SK-N-SH (cell line): ENCODE data around the gene KIFAP3.

ENCODE experiments used
- CHD2 ChIP-seq: fragments of 150-350 bp; IDR thresholded peaks from 2 replicates; pipeline ENCODE4 v1.6.1; 2018; ENCODE audit warnings: low read length; ENCODE audit not compliant: partially characterized antibody
- CTCF ChIP-seq: fragments of 200-600 bp; sonication (generic); IDR thresholded peaks from 2 replicates; pipeline ENCODE4 v1.6.1; 2017; ENCODE audit warnings: antibody characterized with exemption, mild to moderate bottlenecking, moderate library complexity
- EZH2phosphoT487 ChIP-seq: fragments of 200-600 bp; sonication (generic); IDR thresholded peaks from 2 replicates; pipeline ENCODE4 v1.6.1; 2017; ENCODE audit warnings: low read depth, mixed run types, mild to moderate bottlenecking, antibody characterized with exemption, moderate library complexity, borderline replicate concordance
- FOXM1 ChIP-seq: IDR thresholded peaks from 2 replicates; pipeline ENCODE4 v1.4.0; 2012; ENCODE audit warnings: low read depth, mild to moderate bottlenecking
- SIN3A ChIP-seq: IDR thresholded peaks from 2 replicates; pipeline ENCODE4 v1.6.1; 2012; ENCODE audit warnings: low read depth, mild to moderate bottlenecking, low read length, moderate library complexity, borderline replicate concordance
- TAF1 ChIP-seq: IDR thresholded peaks from 2 replicates; pipeline ENCODE4 v1.6.1; 2012; ENCODE audit warnings: low read depth, mild to moderate bottlenecking, low read length, moderate library complexity, borderline replicate concordance
- USF2 ChIP-seq: fragments of 150-350 bp; IDR thresholded peaks from 2 replicates; pipeline ENCODE4 v1.6.1; 2017; ENCODE audit warnings: antibody characterized with exemption, low read length, low read depth, borderline replicate concordance
- YY1 ChIP-seq: IDR thresholded peaks from 2 replicates; pipeline ENCODE4 v1.4.0; 2012; ENCODE audit warnings: low read depth, mild to moderate bottlenecking
- TF ChIP-seq, protein P1 (sequence below): IDR thresholded peaks from 2 replicates; pipeline ENCODE4 v1.4.0; 2012; ENCODE audit warnings: low read depth
- TF ChIP-seq, protein P2 (sequence below): IDR thresholded peaks from 2 replicates; pipeline ENCODE4 v1.4.0; 2012; ENCODE audit warnings: low read depth, borderline replicate concordance
- TF ChIP-seq, protein P3 (sequence below): IDR thresholded peaks from 2 replicates; pipeline ENCODE4 v1.6.1; 2012; ENCODE audit warnings: mild to moderate bottlenecking, low read depth, low read length, moderate library complexity

GRCh38 chr1:170041423-170042192 is 32.9 kb downstream of the KIFAP3 start:
- no peak for TF ChIP-seq TAF1
- TF ChIP-seq SIN3A = no peak
- TF ChIP-seq EZH2phosphoT487 = no peak
- TF ChIP-seq CTCF = no peak
- TF ChIP-seq, protein P1, sequence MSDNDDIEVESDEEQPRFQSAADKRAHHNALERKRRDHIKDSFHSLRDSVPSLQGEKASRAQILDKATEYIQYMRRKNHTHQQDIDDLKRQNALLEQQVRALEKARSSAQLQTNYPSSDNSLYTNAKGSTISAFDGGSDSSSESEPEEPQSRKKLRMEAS = no peak
- TF ChIP-seq CHD2 = no peak
- TF ChIP-seq YY1 = no peak
- TF ChIP-seq, protein P2, sequence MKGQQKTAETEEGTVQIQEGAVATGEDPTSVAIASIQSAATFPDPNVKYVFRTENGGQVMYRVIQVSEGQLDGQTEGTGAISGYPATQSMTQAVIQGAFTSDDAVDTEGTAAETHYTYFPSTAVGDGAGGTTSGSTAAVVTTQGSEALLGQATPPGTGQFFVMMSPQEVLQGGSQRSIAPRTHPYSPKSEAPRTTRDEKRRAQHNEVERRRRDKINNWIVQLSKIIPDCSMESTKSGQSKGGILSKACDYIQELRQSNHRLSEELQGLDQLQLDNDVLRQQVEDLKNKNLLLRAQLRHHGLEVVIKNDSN = no peak
- no peak for TF ChIP-seq USF2
- TF ChIP-seq FOXM1 = no peak
- TF ChIP-seq, protein P3, sequence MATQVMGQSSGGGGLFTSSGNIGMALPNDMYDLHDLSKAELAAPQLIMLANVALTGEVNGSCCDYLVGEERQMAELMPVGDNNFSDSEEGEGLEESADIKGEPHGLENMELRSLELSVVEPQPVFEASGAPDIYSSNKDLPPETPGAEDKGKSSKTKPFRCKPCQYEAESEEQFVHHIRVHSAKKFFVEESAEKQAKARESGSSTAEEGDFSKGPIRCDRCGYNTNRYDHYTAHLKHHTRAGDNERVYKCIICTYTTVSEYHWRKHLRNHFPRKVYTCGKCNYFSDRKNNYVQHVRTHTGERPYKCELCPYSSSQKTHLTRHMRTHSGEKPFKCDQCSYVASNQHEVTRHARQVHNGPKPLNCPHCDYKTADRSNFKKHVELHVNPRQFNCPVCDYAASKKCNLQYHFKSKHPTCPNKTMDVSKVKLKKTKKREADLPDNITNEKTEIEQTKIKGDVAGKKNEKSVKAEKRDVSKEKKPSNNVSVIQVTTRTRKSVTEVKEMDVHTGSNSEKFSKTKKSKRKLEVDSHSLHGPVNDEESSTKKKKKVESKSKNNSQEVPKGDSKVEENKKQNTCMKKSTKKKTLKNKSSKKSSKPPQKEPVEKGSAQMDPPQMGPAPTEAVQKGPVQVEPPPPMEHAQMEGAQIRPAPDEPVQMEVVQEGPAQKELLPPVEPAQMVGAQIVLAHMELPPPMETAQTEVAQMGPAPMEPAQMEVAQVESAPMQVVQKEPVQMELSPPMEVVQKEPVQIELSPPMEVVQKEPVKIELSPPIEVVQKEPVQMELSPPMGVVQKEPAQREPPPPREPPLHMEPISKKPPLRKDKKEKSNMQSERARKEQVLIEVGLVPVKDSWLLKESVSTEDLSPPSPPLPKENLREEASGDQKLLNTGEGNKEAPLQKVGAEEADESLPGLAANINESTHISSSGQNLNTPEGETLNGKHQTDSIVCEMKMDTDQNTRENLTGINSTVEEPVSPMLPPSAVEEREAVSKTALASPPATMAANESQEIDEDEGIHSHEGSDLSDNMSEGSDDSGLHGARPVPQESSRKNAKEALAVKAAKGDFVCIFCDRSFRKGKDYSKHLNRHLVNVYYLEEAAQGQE = no peak
